SK-N-MC (cell line): ENCODE results near the gene SSR4.

Experiments
- EZH2 ChIP-seq: fragments of 200-600 bp; sonication (generic); IDR thresholded peaks from one replicate; pipeline ENCODE4 v1.6.1; 2017; ENCODE audit warnings: antibody characterized with exemption
- FOXP2 ChIP-seq: optimal IDR thresholded peaks from 2 replicates; pipeline ENCODE3; 2011; ENCODE audit warnings: mild to moderate bottlenecking, moderate library complexity; ENCODE audit not compliant: insufficient read depth; ENCODE audit errors: extremely low read length, control extremely low read depth
- POLR2AphosphoS5 ChIP-seq: IDR thresholded peaks from 2 replicates; pipeline ENCODE4 v1.6.1; 2012; ENCODE audit warnings: mild to moderate bottlenecking, low read depth, low read length, borderline replicate concordance

DNA sequence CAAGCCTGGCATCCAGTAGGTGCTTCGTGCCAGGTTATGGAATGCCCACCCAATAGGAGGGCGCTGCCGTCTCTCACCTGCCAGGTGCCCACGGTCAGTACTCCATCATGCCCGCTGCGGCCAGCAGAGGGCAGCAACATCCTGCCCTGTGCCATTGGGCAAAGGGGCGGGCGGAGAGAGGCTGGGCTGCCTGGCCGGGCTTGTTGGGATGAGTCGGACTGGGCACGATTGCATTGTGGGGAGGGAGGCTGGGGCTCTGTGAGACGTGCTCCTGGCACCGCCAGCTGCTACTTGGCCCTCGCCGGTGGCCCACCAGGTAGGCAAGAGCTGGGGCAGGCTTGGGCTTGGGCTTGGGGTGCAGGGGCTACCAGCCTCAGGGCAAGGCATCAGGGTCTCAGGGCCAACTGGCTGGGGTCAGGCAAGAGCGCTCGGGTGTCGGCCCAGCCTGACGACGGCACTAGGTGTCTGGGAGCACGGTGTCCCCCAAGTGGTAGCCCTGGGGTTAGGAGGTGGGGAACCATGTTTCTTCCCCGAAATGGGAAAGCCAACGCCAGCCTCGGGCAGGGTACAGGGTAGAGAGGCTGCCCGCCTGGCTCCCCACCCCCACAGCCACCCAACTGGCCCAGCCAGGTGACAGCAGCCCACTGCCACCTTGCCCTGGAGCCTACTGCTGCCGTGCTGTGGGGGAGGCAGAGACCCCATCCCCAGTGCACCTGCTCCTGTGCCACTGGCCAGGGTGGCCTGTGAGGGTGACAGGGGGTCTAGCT is 30.3 kb upstream of the SSR4 start, which contains the start of gene PLXNB3:
- TF ChIP-seq EZH2: no peak
- TF ChIP-seq POLR2AphosphoS5: no peak
- no peak for TF ChIP-seq FOXP2
